HEK293 (cell line): Measurements from ENCODE around the gene PLEKHA5.

Source experiments
- CTCF ChIA-PET: fragments of 350-600 bp; formaldehyde crosslinking; extraction: SDS; loops from one replicate; lab custom pipeline; 2021; ENCODE audit warnings: antibody characterized with exemption; lab: Yijun Ruan, JAX
- POLR2A ChIA-PET: fragments of 300-600 bp; formaldehyde crosslinking; extraction: SDS; loops from one replicate; lab custom pipeline; 2020; ENCODE audit warnings: antibody characterized with exemption, inconsistent platforms; lab: Yijun Ruan, JAX
- H3K27ac ChIP-seq: fragments of 200-500 bp; sonication (Bioruptor generic); 2 replicates; pipeline ENCODE4 v1.5.1; 2014; ENCODE audit warnings: low read depth, low read length, control low read depth, inconsistent platforms; ENCODE audit errors: extremely low read depth
- H3K36me3 ChIP-seq, 2 experiments: fragments of 200-500 bp in 1 of 2; sonication (Bioruptor generic) in 1 of 2; 1 replicate in 1 of 2; 2 replicates in 1 of 2; pipeline ENCODE4 v1.5.1; 2014 to 2017; ENCODE audit warnings: inconsistent platforms in 2 of 2, low read length in 2 of 2; ENCODE audit not compliant: control insufficient read depth in 2 of 2, insufficient read depth in 1 of 2
- H3K4me1 ChIP-seq: fragments of 200-500 bp; sonication (Bioruptor generic); 2 replicates; pipeline ENCODE4 v1.5.1; 2014; ENCODE audit warnings: mild to moderate bottlenecking, low read length, inconsistent platforms; ENCODE audit not compliant: control insufficient read depth, insufficient read depth
- H3K4me3 ChIP-seq: 2 replicates; pipeline ENCODE4 v1.5.1; 2011; ENCODE audit warnings: low read depth, mild to moderate bottlenecking, control low read depth, low read length, moderate library complexity
- H3K9me3 ChIP-seq: fragments of 200-500 bp; sonication (Bioruptor generic); 2 replicates; pipeline ENCODE4 v1.5.1; 2014; ENCODE audit warnings: low read depth, low read length, inconsistent platforms; ENCODE audit not compliant: control insufficient read depth, insufficient read depth
- BCL11B ChIP-seq: fragments of 450-650 bp; formaldehyde crosslinking; IDR thresholded peaks from 2 replicates; pipeline ENCODE4 v1.5.1; 2016; ENCODE audit warnings: low read depth, missing biosample characterization, missing genetic modification characterization
- KLF16 ChIP-seq: fragments of 450-650 bp; formaldehyde crosslinking; IDR thresholded peaks from 2 replicates; pipeline ENCODE4 v1.5.1; 2017; ENCODE audit warnings: missing biosample characterization, missing genetic modification characterization
- MYNN ChIP-seq: fragments of 450-650 bp; formaldehyde crosslinking; IDR thresholded peaks from 2 replicates; pipeline ENCODE4 v1.5.1; 2016; ENCODE audit warnings: missing biosample characterization, missing genetic modification characterization, borderline replicate concordance
- RBAK ChIP-seq: fragments of 450-650 bp; formaldehyde crosslinking; IDR thresholded peaks from 2 replicates; pipeline ENCODE4 v1.5.1; 2016; ENCODE audit warnings: missing biosample characterization, missing genetic modification characterization
- YY1 ChIP-seq: fragments of 450-650 bp; formaldehyde crosslinking; IDR thresholded peaks from 2 replicates; pipeline ENCODE4 v1.5.1; 2018; ENCODE audit warnings: missing biosample characterization, missing genetic modification characterization
- ZNF175 ChIP-seq: fragments of 450-650 bp; formaldehyde crosslinking; IDR thresholded peaks from 2 replicates; pipeline ENCODE4 v1.5.1; 2016; ENCODE audit warnings: missing biosample characterization, missing genetic modification characterization
- ZNF354C ChIP-seq: fragments of 450-650 bp; formaldehyde crosslinking; IDR thresholded peaks from 2 replicates; pipeline ENCODE4 v1.5.1; 2016; ENCODE audit warnings: missing biosample characterization, missing genetic modification characterization, low read depth, borderline replicate concordance
- ZNF404 ChIP-seq: fragments of 450-650 bp; formaldehyde crosslinking; IDR thresholded peaks from 2 replicates; pipeline ENCODE4 v1.5.1; 2017; ENCODE audit warnings: missing biosample characterization, missing genetic modification characterization
- ZNF423 ChIP-seq: fragments of 450-650 bp; formaldehyde crosslinking; IDR thresholded peaks from 2 replicates; pipeline ENCODE4 v1.5.1; 2016; ENCODE audit warnings: missing biosample characterization, missing genetic modification characterization
- ZNF660 ChIP-seq: fragments of 450-650 bp; IDR thresholded peaks from 2 replicates; pipeline ENCODE4 v1.5.1; 2018; ENCODE audit warnings: missing biosample characterization, mild to moderate bottlenecking, missing genetic modification characterization
- ZNF777 ChIP-seq: fragments of 450-650 bp; formaldehyde crosslinking; IDR thresholded peaks from 2 replicates; pipeline ENCODE4 v1.5.1; 2017; ENCODE audit warnings: missing biosample characterization, missing genetic modification characterization, borderline replicate concordance
- ZNF837 ChIP-seq: fragments of 450-650 bp; formaldehyde crosslinking; IDR thresholded peaks from 2 replicates; pipeline ENCODE4 v1.5.1; 2016; ENCODE audit warnings: missing biosample characterization, missing genetic modification characterization
- TF ChIP-seq, protein P1 (sequence below): fragments of 450-650 bp; formaldehyde crosslinking; IDR thresholded peaks from 2 replicates; pipeline ENCODE4 v1.5.1; 2016; ENCODE audit warnings: missing biosample characterization, missing genetic modification characterization
- TF ChIP-seq, protein P2 (sequence below): fragments of 450-650 bp; formaldehyde crosslinking; IDR thresholded peaks from 2 replicates; pipeline ENCODE4 v1.5.1; 2016; ENCODE audit warnings: missing biosample characterization, missing genetic modification characterization, low read depth
- TF ChIP-seq, protein P3 (sequence below): fragments of 450-650 bp; formaldehyde crosslinking; IDR thresholded peaks from 2 replicates; pipeline ENCODE4 v1.5.1; 2016; ENCODE audit warnings: missing biosample characterization, missing genetic modification characterization, borderline replicate concordance
- TF ChIP-seq, protein P4 (sequence below): fragments of 450-650 bp; formaldehyde crosslinking; IDR thresholded peaks from 2 replicates; pipeline ENCODE4 v1.5.1; 2016; ENCODE audit warnings: missing biosample characterization, missing genetic modification characterization
- TF ChIP-seq, protein P5 (sequence below): fragments of 450-650 bp; formaldehyde crosslinking; IDR thresholded peaks from 2 replicates; pipeline ENCODE4 v1.5.1; 2017; ENCODE audit warnings: missing biosample characterization, missing genetic modification characterization

PLEKHA5 gene

DNA sequence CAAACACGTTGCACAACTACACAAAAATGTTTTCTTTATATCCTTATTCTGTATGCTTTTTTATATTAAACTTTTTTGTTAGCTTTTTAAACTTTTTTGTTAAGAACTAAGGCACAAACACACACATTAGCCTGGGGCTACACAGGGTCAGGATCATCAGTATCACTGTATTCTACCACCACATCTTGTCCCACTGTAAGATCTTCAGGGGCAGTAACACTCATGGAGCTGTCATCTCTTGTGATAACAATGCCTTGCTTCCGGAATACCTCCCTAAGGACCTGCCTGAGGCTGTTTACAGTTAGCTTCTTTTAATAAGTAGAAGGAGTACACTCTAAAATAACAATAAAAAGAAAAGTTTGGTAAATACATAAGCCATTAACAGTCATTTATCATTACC is 42.2 kb downstream of the PLEKHA5 start:
- no peak overlapping the region for H3K4me3 ChIP-seq
- peaks cover 0 to 3% of the 10 kb centered on the region in 2 experiments; a peak in 1 of 3 replicates for H3K36me3 ChIP-seq
- TF ChIP-seq ZNF777 (tag by site-specific recombination): no peak
- no peak for TF ChIP-seq ZNF423 (tag by site-specific recombination)
- no peak for TF ChIP-seq ZNF837 (tag by site-specific recombination)
- no peak for TF ChIP-seq ZNF660 (tag by site-specific recombination)
- TF ChIP-seq ZNF404 (tag by site-specific recombination): no peak
- no peak for TF ChIP-seq RBAK (tag by site-specific recombination)
- TF ChIP-seq ZNF354C (tag by site-specific recombination): no peak
- TF ChIP-seq, protein P1, sequence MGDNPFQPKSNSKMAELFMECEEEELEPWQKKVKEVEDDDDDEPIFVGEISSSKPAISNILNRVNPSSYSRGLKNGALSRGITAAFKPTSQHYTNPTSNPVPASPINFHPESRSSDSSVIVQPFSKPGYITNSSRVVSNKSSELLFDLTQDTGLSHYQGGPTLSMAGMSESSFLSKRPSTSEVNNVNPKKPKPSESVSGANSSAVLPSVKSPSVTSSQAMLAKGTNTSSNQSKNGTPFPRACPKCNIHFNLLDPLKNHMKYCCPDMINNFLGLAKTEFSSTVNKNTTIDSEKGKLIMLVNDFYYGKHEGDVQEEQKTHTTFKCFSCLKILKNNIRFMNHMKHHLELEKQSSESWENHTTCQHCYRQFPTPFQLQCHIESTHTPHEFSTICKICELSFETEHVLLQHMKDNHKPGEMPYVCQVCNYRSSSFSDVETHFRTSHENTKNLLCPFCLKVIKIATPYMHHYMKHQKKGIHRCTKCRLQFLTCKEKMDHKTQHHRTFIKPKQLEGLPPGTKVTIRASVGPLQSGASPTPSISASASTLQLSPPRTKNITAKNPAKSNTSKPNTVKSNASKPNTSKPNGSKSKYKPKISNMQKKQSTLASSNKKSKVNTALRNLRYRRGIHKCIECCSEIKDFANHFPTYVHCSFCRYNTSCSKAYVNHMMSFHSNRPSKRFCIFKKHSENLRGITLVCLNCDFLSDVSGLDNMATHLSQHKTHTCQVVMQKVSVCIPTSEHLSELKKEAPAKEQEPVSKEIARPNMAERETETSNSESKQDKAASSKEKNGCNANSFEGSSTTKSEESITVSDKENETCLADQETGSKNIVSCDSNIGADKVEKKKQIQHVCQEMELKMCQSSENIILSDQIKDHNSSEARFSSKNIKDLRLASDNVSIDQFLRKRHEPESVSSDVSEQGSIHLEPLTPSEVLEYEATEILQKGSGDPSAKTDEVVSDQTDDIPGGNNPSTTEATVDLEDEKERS (tag by site-specific recombination): no peak
- TF ChIP-seq, protein P2, sequence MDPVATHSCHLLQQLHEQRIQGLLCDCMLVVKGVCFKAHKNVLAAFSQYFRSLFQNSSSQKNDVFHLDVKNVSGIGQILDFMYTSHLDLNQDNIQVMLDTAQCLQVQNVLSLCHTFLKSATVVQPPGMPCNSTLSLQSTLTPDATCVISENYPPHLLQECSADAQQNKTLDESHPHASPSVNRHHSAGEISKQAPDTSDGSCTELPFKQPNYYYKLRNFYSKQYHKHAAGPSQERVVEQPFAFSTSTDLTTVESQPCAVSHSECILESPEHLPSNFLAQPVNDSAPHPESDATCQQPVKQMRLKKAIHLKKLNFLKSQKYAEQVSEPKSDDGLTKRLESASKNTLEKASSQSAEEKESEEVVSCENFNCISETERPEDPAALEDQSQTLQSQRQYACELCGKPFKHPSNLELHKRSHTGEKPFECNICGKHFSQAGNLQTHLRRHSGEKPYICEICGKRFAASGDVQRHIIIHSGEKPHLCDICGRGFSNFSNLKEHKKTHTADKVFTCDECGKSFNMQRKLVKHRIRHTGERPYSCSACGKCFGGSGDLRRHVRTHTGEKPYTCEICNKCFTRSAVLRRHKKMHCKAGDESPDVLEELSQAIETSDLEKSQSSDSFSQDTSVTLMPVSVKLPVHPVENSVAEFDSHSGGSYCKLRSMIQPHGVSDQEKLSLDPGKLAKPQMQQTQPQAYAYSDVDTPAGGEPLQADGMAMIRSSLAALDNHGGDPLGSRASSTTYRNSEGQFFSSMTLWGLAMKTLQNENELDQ: no peak
- TF ChIP-seq, protein P3, sequence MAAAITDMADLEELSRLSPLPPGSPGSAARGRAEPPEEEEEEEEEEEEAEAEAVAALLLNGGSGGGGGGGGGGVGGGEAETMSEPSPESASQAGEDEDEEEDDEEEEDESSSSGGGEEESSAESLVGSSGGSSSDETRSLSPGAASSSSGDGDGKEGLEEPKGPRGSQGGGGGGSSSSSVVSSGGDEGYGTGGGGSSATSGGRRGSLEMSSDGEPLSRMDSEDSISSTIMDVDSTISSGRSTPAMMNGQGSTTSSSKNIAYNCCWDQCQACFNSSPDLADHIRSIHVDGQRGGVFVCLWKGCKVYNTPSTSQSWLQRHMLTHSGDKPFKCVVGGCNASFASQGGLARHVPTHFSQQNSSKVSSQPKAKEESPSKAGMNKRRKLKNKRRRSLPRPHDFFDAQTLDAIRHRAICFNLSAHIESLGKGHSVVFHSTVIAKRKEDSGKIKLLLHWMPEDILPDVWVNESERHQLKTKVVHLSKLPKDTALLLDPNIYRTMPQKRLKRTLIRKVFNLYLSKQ: no peak
- TF ChIP-seq, protein P4, sequence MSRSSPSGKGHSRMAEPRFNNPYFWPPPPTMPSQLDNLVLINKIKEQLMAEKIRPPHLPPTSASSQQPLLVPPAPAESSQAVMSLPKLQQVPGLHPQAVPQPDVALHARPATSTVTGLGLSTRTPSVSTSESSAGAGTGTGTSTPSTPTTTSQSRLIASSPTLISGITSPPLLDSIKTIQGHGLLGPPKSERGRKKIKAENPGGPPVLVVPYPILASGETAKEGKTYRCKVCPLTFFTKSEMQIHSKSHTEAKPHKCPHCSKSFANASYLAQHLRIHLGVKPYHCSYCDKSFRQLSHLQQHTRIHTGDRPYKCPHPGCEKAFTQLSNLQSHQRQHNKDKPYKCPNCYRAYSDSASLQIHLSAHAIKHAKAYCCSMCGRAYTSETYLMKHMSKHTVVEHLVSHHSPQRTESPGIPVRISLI (tag by site-specific recombination): no peak
- no peak for TF ChIP-seq ZNF175 (tag by site-specific recombination)
- TF ChIP-seq YY1 (tag by site-specific recombination): no peak
- TF ChIP-seq, protein P5, sequence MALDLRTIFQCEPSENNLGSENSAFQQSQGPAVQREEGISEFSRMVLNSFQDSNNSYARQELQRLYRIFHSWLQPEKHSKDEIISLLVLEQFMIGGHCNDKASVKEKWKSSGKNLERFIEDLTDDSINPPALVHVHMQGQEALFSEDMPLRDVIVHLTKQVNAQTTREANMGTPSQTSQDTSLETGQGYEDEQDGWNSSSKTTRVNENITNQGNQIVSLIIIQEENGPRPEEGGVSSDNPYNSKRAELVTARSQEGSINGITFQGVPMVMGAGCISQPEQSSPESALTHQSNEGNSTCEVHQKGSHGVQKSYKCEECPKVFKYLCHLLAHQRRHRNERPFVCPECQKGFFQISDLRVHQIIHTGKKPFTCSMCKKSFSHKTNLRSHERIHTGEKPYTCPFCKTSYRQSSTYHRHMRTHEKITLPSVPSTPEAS (tag by site-specific recombination): no peak
- TF ChIP-seq BCL11B (tag by site-specific recombination): no peak
- TF ChIP-seq MYNN (tag by site-specific recombination): no peak
- TF ChIP-seq KLF16 (tag by site-specific recombination): no peak
- no peaks in the 10 kb centered on the region for H3K9me3 ChIP-seq
- H3K4me1 ChIP-seq: peaks cover 14% of the 10 kb centered on the region
- no peak overlapping the region for H3K27ac ChIP-seq
- CTCF ChIA-PET: interaction anchor here (0.7 to 1.2 kb wide), 2 partner anchors 10 to 15 kb away, joined by 3 to 4 read pairs; no protein-coding TSS in a partner anchor
- POLR2A ChIA-PET: no interaction called here
